Stimulated activated CD8-positive, alpha-beta memory T cell treated with anti-CD3 and anti-CD28 coated beads, Interleukin-4, amount 100 ng/mL, for 1 hour (primary cell): Measurements from ENCODE around the gene MRPL55.

Experiments used
- DNase-seq, 2 donors: peaks; one replicate each; pipeline ENCODE4 v3.0.0-alpha.2; 2020; ENCODE audit warnings: low read depth in 2 of 2, low spot score in 1 of 2

MRPL55 gene

GRCh38 chr1:228109073-228109961, at the start of gene MRPL55:
TSS of gene MRPL55 (minus strand) at chr1:228109299. CDS start at chr1:228108260, 1,039 bp downstream.
- peak; percentile 98 to 100 for DNase-seq

DNA sequence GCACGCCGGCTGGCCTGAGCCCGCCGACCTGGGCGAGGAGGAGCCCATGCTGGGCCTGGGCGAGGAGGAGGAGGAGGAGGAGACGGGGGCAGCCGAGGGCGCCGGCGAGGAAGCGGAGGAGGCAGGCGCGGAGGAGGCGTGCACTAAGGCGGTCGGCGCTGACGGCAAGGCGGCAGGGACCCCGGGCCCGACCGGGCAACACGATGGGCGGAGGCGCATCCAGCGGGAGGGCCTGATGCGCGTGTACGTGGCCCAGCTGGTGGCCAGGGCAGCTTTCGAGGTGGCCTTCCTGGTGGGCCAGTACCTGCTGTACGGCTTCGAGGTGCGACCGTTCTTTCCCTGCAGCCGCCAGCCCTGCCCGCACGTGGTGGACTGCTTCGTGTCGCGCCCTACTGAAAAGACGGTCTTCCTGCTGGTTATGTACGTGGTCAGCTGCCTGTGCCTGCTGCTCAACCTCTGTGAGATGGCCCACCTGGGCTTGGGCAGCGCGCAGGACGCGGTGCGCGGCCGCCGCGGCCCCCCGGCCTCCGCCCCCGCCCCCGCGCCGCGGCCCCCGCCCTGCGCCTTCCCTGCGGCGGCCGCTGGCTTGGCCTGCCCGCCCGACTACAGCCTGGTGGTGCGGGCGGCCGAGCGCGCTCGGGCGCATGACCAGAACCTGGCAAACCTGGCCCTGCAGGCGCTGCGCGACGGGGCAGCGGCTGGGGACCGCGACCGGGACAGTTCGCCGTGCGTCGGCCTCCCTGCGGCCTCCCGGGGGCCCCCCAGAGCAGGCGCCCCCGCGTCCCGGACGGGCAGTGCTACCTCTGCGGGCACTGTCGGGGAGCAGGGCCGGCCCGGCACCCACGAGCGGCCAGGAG, 49.3 kb upstream of the MRPL55 start:
- no peak for DNase-seq

DNA sequence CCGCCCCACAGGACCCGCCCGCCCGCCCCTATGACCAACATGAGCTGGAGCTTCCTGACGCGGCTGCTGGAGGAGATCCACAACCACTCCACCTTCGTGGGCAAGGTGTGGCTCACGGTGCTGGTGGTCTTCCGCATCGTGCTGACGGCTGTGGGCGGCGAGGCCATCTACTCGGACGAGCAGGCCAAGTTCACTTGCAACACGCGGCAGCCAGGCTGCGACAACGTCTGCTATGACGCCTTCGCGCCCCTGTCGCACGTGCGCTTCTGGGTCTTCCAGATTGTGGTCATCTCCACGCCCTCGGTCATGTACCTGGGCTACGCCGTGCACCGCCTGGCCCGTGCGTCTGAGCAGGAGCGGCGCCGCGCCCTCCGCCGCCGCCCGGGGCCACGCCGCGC, 48.6 kb upstream of the MRPL55 start:
- DNase-seq, result no peak

- DNase-seq, result no peak
These were observed 48.0 kb upstream of the MRPL55 start for GRCh38 chr1:228156941-228157728.

DNA sequence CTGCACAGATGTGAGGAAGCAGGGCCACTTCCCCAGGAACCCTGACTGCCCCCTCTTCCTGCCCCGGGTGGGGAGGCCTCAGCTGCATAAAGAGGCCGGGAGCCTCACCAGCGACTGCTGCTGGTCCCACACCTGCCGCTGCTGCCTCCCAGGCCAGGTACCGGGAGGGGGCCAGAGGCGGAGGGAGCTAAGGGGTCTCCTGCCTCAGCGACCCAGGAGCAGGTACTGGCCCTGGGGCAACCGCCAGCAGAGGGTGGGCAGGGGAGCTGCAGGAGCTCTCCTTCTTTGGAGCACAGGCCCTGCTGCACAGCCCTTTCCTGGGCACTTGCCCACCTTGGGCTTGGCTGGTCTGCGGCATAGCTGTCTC, 47.4 kb upstream of the MRPL55 start:
- no peak for DNase-seq

GRCh38 chr1:228155596-228156514, 46.8 kb upstream of the MRPL55 start:
- no peak for DNase-seq

DNA sequence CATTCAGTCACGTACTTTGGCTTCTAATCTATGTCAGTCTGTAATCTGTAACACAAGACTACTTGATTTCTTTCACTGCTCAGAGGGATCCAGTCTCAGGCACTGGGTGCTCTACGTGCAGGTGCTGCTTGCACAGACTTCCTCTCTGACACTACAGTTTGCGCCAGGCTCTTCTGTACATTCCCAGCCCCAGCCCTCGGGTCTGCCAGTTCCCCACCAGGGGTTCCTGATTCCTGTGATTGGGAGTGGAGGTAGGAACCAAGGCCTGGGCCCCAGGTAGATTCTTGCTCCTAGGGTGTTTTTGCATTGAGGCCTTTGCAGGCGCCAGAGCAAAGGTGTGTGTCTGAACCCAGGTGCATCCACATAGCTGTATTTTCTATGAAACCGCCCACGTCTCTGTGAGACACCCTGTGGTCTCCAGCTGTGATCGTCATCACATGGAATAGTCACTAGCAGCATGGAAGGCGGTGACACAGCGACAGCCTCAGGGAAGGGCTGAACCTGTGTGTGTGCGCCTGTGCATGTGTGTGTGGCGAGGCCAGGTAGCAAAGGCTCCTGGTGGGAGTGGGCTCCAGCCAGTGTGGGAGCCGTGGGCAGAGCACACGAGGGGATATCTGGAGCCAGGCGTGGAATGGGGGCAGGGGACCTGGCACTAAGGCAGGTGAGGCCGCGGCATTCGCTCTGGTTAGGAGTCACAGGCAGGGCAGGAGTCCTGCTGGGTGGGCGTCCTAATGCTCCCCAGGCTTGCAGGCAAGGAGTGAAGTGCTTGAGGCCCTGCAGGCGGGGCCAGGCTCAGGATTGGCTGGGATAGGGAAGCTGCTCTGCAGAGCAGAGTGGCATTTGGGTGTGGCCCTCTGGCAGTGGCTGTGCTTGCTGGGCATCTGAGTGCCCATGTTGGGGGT, 45.8 kb upstream of the MRPL55 start:
- no peak for DNase-seq

DNA sequence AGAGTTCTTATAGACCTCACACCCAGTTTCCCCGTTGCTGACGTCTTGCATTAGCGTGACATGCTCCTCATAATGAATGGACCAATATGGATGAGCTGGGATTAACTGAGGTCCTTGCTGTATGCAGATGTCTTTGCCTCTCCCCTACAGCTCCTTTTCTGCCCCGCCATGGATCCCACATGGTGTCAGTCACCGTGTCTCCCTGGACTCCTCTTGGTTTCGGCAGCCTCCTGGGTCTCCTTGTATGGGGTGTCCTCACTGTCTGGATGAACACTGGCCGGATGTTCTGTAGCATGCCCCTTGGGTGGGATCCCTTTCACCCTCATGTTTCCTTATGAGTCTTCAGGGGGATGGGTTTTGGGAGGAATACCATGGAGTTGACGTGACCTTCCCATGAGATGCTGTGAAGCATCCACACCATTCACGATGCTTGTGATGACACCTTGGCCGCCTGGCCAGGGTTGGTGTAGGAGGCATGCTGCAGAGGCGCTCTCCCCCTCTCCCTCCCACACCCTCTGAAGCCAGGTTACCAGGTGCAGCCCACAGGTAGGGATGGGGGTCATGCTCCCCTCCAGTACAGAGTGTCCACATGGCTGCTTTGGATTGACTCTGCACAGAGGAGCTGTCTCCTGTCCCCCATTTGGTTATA, 45.0 kb upstream of the MRPL55 start:
- no peak for DNase-seq

DNA sequence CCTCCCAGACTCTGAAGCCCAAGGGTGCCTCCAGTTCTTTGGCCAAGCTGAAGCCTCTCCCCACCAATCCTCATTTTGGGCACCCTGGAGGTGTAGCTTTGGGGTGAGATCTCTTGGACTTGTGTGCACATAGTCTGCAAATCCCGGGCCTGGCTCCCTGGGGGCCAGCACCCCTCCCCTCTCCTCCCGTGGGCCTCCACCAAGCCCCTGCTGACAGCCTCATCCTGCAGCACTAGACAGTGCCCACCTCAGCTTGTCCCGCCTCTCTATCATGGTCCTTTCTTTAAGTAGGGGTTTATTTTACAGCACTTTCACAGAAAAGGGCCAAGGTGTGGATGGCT, 43.8 kb upstream of the MRPL55 start:
- DNase-seq, result no peak

DNA sequence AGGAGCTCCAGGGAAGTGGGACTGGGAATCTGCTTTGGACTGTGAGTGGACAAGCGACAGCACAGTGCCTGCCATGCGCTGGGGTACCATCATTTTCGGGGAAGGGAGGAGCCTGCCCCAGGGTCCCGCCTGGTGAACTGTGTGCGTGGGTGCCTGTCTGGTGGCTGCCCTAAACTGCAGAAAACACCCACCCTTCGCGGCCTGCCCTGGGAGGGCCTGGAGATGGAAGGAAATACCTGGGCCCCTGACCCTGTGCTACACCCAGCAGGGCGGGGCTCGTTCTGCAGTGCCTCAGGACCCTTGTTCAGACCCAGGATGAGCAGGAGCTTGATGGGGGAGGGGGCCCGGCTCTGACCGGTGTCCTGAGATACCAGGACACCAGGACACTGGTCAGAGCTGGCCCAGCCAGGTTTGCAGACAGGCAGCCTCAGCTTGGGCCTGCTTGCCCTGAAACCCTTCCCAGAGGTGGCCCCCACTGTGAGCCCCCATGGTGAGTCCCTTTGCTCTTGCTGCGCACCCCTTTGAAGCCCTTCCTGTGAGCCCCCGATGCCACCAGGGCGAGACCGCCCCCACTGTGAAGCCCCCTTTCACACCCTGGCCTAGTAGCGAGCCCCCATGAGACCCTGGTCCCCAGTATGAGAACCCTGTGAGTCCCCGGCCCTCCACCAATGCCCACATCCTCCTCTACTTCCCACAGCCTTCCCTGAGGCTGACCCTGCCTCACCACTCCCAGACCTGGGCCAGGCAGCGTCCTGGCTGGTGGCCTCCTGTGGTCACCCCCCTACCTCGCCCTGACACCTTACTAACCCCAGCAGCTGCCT, 43.2 kb upstream of the MRPL55 start:
- no peak for DNase-seq

DNA sequence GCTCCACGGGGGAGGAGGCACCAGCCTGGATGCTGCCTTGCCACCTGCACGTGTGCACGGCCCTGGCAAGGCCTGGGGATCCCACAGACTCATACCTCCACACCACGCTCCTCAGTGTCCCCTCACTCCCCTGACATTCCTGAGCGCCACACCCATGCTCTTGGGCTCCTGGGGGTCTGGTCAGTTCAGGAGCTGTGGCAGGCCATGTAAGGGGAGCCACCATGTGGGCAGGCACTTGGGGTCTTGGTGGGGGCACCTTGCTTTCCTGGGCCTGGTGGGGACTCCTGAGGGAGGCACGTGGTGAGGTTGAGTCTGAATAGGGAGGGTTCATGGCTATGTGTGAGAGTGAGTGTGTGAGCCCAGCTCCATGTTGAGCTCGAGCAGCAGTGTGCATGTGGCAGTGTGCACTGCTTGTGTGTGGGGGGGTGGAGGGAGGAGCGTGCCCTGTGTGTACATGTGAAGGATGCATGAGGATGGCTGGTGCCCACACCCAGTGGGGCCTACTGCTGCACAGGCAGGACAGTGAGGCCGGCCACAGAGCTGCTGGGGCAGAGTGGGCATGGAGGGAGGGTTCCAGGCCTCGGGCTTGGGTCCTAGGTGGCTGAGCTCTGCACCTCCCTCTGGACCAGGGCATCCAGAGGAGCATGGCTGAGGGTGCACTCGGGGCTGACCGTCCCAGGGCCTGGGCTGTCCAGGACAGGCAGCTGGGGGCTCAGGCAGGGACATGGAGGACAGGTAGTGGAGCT, 42.3 kb upstream of the MRPL55 start:
- no peak for DNase-seq

- no peak for DNase-seq
These were observed 41.5 kb upstream of the MRPL55 start for GRCh38 chr1:228150461-228151179.

DNA sequence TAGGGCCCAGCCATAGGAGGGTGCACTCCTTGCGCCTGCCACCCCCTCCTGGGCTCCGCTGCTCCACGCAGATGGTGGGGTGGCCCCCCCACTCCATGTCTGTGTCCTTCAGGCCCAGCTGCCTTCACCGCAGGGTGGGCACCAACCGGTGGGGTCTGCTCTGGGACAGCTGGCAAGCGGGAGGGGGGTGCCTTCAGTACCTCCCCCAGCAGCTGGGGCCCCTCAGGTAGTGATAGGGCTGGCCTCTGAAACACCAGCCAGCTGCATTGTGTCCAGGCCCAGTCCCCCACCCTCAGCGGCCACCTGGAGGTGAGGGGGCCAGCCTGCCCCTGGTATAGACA, 41.0 kb upstream of the MRPL55 start:
- no peak for DNase-seq

DNA sequence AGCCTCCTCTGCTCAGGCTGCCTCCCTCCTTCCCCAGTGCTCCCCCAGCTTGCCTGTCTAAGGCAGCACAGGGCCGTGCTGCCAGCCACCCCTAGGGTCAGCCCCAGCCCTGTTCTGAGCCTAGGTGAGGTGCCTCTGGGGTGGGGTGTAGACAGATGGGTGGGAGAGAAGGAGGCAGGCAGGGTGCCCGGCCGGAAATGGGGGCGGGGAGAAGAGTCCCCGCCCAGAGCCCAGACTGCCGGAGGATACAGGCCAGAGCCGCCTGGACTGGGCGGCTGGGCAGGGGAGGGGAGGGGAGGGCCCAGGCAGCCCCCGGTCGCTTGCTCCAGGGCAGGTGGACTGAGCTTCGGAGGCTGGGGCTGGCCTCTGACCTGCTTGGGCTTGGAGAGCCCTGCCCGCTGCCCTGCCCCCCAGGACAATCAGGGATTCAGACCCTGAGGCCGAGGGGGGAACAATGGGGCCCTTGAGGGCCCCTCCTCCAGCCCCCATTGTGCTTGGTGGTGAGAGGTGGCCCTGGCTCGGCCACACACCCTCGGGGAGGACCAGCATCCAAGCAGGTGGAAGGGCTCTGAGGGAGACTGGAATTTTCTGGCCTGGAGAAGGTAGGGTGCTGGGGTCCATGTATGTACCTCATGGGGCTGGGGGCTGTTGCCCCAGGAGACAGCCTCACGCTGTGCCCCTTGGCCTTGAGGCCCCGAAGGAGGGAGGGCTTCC, 40.5 kb upstream of the MRPL55 start, which contains the start of gene GJC2:
Gene GJC2 (plus strand): TSS at position 525 of the 714 bp plus-strand sequence. CDS start 7,829 bp downstream, outside the sequence.
- no peak for DNase-seq

GRCh38 chr1:228148935-228149405, 39.9 kb upstream of the MRPL55 start:
- DNase-seq, result no peak
